ENCODE measurements around the gene ABI3. TPM values are rescaled to one million over a fixed set of nuclear protein-coding genes. Genes with fewer than 3 reads are reported as not detected.
"Not testable (repeated sequence)": the region's sequence is repeated elsewhere in the genome, so short reads cannot be mapped to it uniquely, and the experiment has no call there.

The ABI3 gene
- polyA plus RNA-seq, 1 donor from 2014 or later: not detected

GRCh38 chr17:49260817-49261291 is 50.3 kb downstream of the ABI3 start:
- no peak for TF ChIP-seq REST (IDR thresholded peaks at IDR 0.05; ENCODE audit: borderline replicate concordance)
- no peak for TF ChIP-seq EZH2 (IDR thresholded peaks at IDR 0.05; ENCODE audit: borderline replicate concordance, insufficient read depth, low read length, poor library complexity, severe bottlenecking)
- no peak for TF ChIP-seq MXI1 (conservative IDR thresholded peaks at IDR 0.05; ENCODE audit: poor library complexity, severe bottlenecking)
- no peak for TF ChIP-seq TAF1 (IDR thresholded peaks at IDR 0.05; ENCODE audit: low read depth)
- no peak for TF ChIP-seq CTCF (IDR thresholded peaks at IDR 0.05; ENCODE audit: poor library complexity, severe bottlenecking)
- no peak for TF ChIP-seq EP300 (conservative IDR thresholded peaks at IDR 0.05; ENCODE audit: poor library complexity, severe bottlenecking)
- no peak for TF ChIP-seq POLR2AphosphoS5 (IDR thresholded peaks at IDR 0.05)
- TF ChIP-seq SMC3 (conservative IDR thresholded peaks at IDR 0.05; ENCODE audit: poor library complexity): no peak
- TF ChIP-seq RAD21 (conservative IDR thresholded peaks at IDR 0.05): no peak
- Histone ChIP-seq H3K27ac (ENCODE audit: low read length) (no peak overlapping the region), H3K79me2 (replicated peaks; ENCODE audit: insufficient read depth, low read length) (no peaks in the 10 kb centered on the region), H3F3A (ENCODE audit: insufficient read depth, low read length, poor library complexity, severe bottlenecking) (no peaks in the 10 kb centered on the region), H4K20me1 (ENCODE audit: insufficient read depth) (no peaks in the 10 kb centered on the region), H2AFZ (ENCODE audit: low read depth, low read length) (no peak overlapping the region), H3K9ac (ENCODE audit: low read length) (no peak overlapping the region), H3K9me3 (ENCODE audit: low read length) (no peaks in the 10 kb centered on the region), H3K4me2 (ENCODE audit: low read length) (no peak overlapping the region), H3K4me3 (ENCODE audit: low read length) (peak overlapping the region; percentile 58), H3K27me3 (ENCODE audit: insufficient read depth, low read depth, low read length) (peaks cover 23% of the 10 kb centered on the region), H3K36me3 (ENCODE audit: insufficient read depth, low read length) (no peaks in the 10 kb centered on the region), H3K9me2 (ENCODE audit: insufficient read depth, low read length) (no peaks in the 10 kb centered on the region)

- H3K27me3 ChIP-seq (ENCODE audit: insufficient read depth, low read depth, low read length): peaks cover 23% of the 10 kb centered on the region
- not testable (repeated sequence) for H4K20me1 ChIP-seq (ENCODE audit: insufficient read depth); H3K9ac ChIP-seq (ENCODE audit: low read length); H3K79me2 ChIP-seq (replicated peaks; ENCODE audit: insufficient read depth, low read length); H2AFZ ChIP-seq (ENCODE audit: low read depth, low read length); H3F3A ChIP-seq (ENCODE audit: insufficient read depth, low read length, poor library complexity, severe bottlenecking); H3K27ac ChIP-seq (ENCODE audit: low read length); H3K4me3 ChIP-seq (ENCODE audit: low read length); H3K9me3 ChIP-seq (ENCODE audit: low read length); H3K4me2 ChIP-seq (ENCODE audit: low read length); H3K9me2 ChIP-seq (ENCODE audit: insufficient read depth, low read length); H3K36me3 ChIP-seq (ENCODE audit: insufficient read depth, low read length)
These were observed 51.0 kb downstream of the ABI3 start for GRCh38 chr17:49261540-49261939.

GRCh38 chr17:49266233-49266632 is 55.7 kb downstream of the ABI3 start:
- TF ChIP-seq RAD21 (conservative IDR thresholded peaks at IDR 0.05) (no peak), EP300 (conservative IDR thresholded peaks at IDR 0.05; ENCODE audit: poor library complexity, severe bottlenecking) (no peak), POLR2AphosphoS5 (IDR thresholded peaks at IDR 0.05) (no peak), SMC3 (conservative IDR thresholded peaks at IDR 0.05; ENCODE audit: poor library complexity) (no peak), MXI1 (conservative IDR thresholded peaks at IDR 0.05; ENCODE audit: poor library complexity, severe bottlenecking) (no peak), TAF1 (IDR thresholded peaks at IDR 0.05; ENCODE audit: low read depth) (no peak), REST (IDR thresholded peaks at IDR 0.05; ENCODE audit: borderline replicate concordance) (no peak), EZH2 (IDR thresholded peaks at IDR 0.05; ENCODE audit: borderline replicate concordance, insufficient read depth, low read length, poor library complexity, severe bottlenecking) (no peak), CTCF (IDR thresholded peaks at IDR 0.05; ENCODE audit: poor library complexity, severe bottlenecking) (no peak)
- Histone ChIP-seq H2AFZ (ENCODE audit: low read depth, low read length) (no peak overlapping the region), H4K20me1 (ENCODE audit: insufficient read depth) (no peaks in the 10 kb centered on the region)

More at GRCh38 chr17:49266233-49266632, 55.7 kb downstream of the ABI3 start:
- H3K9me2 ChIP-seq (ENCODE audit: insufficient read depth, low read length): no peaks in the 10 kb centered on the region
- H3K9me3 ChIP-seq (ENCODE audit: low read length): no peaks in the 10 kb centered on the region
- no peaks in the 10 kb centered on the region for H3F3A ChIP-seq (ENCODE audit: insufficient read depth, low read length, poor library complexity, severe bottlenecking)
- H3K36me3 ChIP-seq (ENCODE audit: insufficient read depth, low read length): no peaks in the 10 kb centered on the region
- peaks cover 3% of the 10 kb centered on the region for H3K27me3 ChIP-seq (ENCODE audit: insufficient read depth, low read depth, low read length)
- no peak overlapping the region for H3K9ac ChIP-seq (ENCODE audit: low read length)
- H3K4me3 ChIP-seq (ENCODE audit: low read length): no peak overlapping the region
- no peak overlapping the region for H3K4me2 ChIP-seq (ENCODE audit: low read length)
- H3K79me2 ChIP-seq (replicated peaks; ENCODE audit: insufficient read depth, low read length): no peaks in the 10 kb centered on the region
- H3K27ac ChIP-seq (ENCODE audit: low read length): no peak overlapping the region
